NCI-H748 treated with DMSO at 0.1 percent for 48 hours (cell line): ENCODE measurements around the gene LTN1.

Experiments
- DNase-seq: peaks from one replicate; lab custom pipeline; 2025; lab: John Stamatoyannopoulos, UW

LTN1 gene

DNA sequence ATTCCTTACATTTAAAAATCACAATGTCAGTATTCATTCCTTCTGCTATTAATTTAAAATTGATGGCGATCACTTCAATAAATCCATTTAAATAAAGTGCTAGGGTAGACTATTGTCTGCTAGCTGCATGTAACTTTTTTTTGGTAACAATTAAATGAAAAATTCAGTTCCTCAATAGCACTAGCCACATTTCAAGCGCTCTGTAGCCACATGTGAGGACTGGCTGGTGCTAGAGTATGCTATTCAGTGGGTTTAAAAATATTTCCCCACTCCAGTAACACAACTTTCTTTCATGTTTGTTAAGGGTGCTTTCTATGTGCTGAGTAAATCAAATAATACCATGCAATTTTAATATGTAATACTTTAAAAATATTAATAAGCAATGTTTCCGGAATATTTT lies 108.2 kb downstream of the LTN1 start:
- no peak for DNase-seq

DNA sequence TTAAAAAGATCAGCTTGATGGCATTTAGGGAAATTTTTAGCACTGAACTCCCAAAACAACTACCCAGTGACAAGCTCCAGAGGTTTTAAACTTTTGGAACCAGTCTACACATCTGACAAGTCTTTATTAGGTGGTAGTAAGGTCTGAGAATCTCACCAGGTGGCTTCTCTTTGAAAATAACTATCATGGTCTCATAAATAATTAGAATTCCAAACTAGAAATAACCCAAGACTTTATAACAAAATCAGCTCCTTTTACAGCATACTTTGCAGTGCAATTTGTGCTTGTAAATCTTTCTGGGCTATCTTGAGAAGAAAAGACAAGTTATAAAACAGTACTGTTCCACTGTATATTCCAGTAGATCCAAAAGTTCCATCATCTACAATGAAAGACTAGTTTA lies 108.7 kb downstream of the LTN1 start:
- no peak for DNase-seq

DNA sequence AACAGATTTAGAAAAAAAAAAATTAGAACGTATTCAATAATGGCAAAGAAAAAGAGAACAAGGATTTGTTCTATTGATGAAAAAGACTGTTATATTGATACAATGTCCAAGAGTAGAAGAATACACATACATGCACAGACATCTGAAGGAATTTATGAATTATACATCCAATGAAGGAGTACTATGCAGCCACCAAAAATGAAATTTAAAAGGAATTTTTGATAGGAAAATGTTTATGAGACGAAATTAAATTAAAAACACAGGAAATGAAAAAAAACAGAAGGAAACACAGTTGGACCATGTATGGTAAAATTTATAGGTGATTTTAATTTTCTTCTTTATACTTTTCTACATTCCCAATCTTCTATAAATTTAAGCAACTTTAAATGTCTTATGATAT lies 110.3 kb downstream of the LTN1 start:
- DNase-seq: no peak
